OCI-LY3 (cell line): ENCODE data around the gene TSR1.

Experiments used
- CTCF ChIP-seq: fragments of 200-600, 300-600 bp; sonication (generic); IDR thresholded peaks from 2 replicates; pipeline ENCODE4 v1.5.1; 2014; ENCODE audit warnings: antibody characterized with exemption, low read length, low read depth
- EZH2phosphoT487 ChIP-seq: fragments of 200-600 bp; shearing (Covaris generic); IDR thresholded peaks from 2 replicates; pipeline ENCODE4 v1.6.1; 2018; ENCODE audit warnings: antibody characterized with exemption, mixed run types, low read depth

- peak; percentile 24; the same call in 1 of the 2 replicates for TF ChIP-seq CTCF
- TF ChIP-seq EZH2phosphoT487: no peak
Measured at GRCh38 chr17:2336215-2336851, at the start of gene TSR1.
